H9 (cell line): Measurements from ENCODE around the gene ADARB2. TPM values are rescaled to one million over a fixed set of nuclear protein-coding genes. Genes with fewer than 3 reads are reported as not detected.

ENCODE experiments used
- DNase-seq: peaks from one replicate; pipeline ENCODE4 v3.0.0-alpha.2; 2017
- H2AFZ ChIP-seq: one replicate; pipeline ENCODE4 v1.6.1; 2013; ENCODE audit warnings: mild to moderate bottlenecking, low read length, control low read depth, moderate library complexity
- H2AK5ac ChIP-seq: 2 replicates; pipeline ENCODE4 v1.6.1; 2013; ENCODE audit warnings: low read length, control low read depth, mixed read lengths; ENCODE audit not compliant: insufficient read length
- H2BK120ac ChIP-seq: one replicate; pipeline ENCODE4 v1.6.1; 2013; ENCODE audit warnings: low read depth, mild to moderate bottlenecking, low read length, control low read depth, inconsistent platforms; ENCODE audit not compliant: poor library complexity, severe bottlenecking
- H2BK12ac ChIP-seq: 2 replicates; pipeline ENCODE4 v1.6.1; 2013; ENCODE audit warnings: low read length, control low read depth, mixed read lengths, low read depth; ENCODE audit not compliant: insufficient read length
- H2BK15ac ChIP-seq: 2 replicates; pipeline ENCODE4 v1.6.1; 2013; ENCODE audit warnings: low read depth, low read length, control low read depth
- H2BK20ac ChIP-seq: one replicate; pipeline ENCODE4 v1.6.1; 2013; ENCODE audit warnings: low read depth, mild to moderate bottlenecking, low read length, control low read depth, inconsistent platforms; ENCODE audit not compliant: poor library complexity, severe bottlenecking
- H2BK5ac ChIP-seq: 2 replicates; pipeline ENCODE4 v1.6.1; 2013; ENCODE audit warnings: low read length, control low read depth, mixed read lengths; ENCODE audit not compliant: insufficient read length
- H3K14ac ChIP-seq: 2 replicates; pipeline ENCODE4 v1.6.1; 2013; ENCODE audit warnings: low read length, control low read depth; ENCODE audit not compliant: insufficient read depth
- H3K18ac ChIP-seq: 2 replicates; pipeline ENCODE4 v1.6.1; 2013; ENCODE audit warnings: low read depth, mild to moderate bottlenecking, mixed read lengths, low read length, control low read depth; ENCODE audit not compliant: insufficient read length
- H3K23ac ChIP-seq: 2 replicates; pipeline ENCODE4 v1.6.1; 2013; ENCODE audit warnings: low read length, control low read depth, mixed read lengths, low read depth; ENCODE audit not compliant: insufficient read length
- H3K23me2 ChIP-seq: 2 replicates; pipeline ENCODE4 v1.6.1; 2013; ENCODE audit warnings: low read depth, mild to moderate bottlenecking, mixed read lengths, low read length, control low read depth; ENCODE audit not compliant: insufficient read length, poor library complexity, severe bottlenecking
- H3K27ac ChIP-seq: 2 replicates; pipeline ENCODE4 v1.5.1; 2013; ENCODE audit warnings: low read length, control low read depth, mixed read lengths, low read depth; ENCODE audit not compliant: insufficient read length
- H3K27me3 ChIP-seq: 2 replicates; pipeline ENCODE4 v1.6.1; 2013; ENCODE audit warnings: low read length, control low read depth, inconsistent platforms; ENCODE audit not compliant: insufficient read depth
- H3K4ac ChIP-seq: 2 replicates; pipeline ENCODE4 v1.6.1; 2013; ENCODE audit warnings: low read depth, mild to moderate bottlenecking, control low read depth, inconsistent platforms, low read length, moderate library complexity
- H3K4me1 ChIP-seq: 2 replicates; pipeline ENCODE4 v1.6.1; 2013; ENCODE audit warnings: low read length, control low read depth, inconsistent platforms; ENCODE audit not compliant: insufficient read depth
- H3K4me2 ChIP-seq: 2 replicates; pipeline ENCODE4 v1.6.1; 2013; ENCODE audit warnings: low read length, control low read depth, mixed read lengths; ENCODE audit not compliant: insufficient read length, insufficient read depth
- H3K56ac ChIP-seq: 2 replicates; pipeline ENCODE4 v1.6.1; 2013; ENCODE audit warnings: low read depth, mild to moderate bottlenecking, mixed read lengths, low read length, control low read depth; ENCODE audit not compliant: insufficient read length
- H3K79me1 ChIP-seq: 2 replicates; pipeline ENCODE4 v1.6.1; 2013; ENCODE audit warnings: low read depth, mild to moderate bottlenecking, moderate library complexity, low read length, control low read depth, inconsistent platforms; ENCODE audit not compliant: insufficient read depth, poor library complexity, severe bottlenecking
- H3K79me2 ChIP-seq: 2 replicates; pipeline ENCODE4 v1.6.1; 2013; ENCODE audit warnings: low read length, control low read depth, inconsistent platforms; ENCODE audit not compliant: insufficient read depth
- H3K9ac ChIP-seq: 2 replicates; pipeline ENCODE4 v1.6.1; 2013; ENCODE audit warnings: low read length, control low read depth, mixed read lengths; ENCODE audit not compliant: insufficient read length; ENCODE audit errors: extremely low read depth
- H3K9me3 ChIP-seq: one replicate; pipeline ENCODE4 v1.6.1; 2013; ENCODE audit warnings: low read depth, low read length, inconsistent platforms; ENCODE audit not compliant: control insufficient read depth
- H3T11ph ChIP-seq: one replicate; pipeline ENCODE4 v1.6.1; 2013; ENCODE audit warnings: mild to moderate bottlenecking, low read length, control low read depth, inconsistent platforms
- H4K20me1 ChIP-seq: one replicate; pipeline ENCODE4 v1.6.1; 2013; ENCODE audit not compliant: control insufficient read depth, insufficient read length, insufficient read depth
- H4K5ac ChIP-seq: 2 replicates; pipeline ENCODE4 v1.6.1; 2013; ENCODE audit warnings: low read depth, mild to moderate bottlenecking, mixed read lengths, low read length, control low read depth; ENCODE audit not compliant: insufficient read length
- H4K8ac ChIP-seq: replicated peaks from 2 replicates; pipeline ENCODE4 v1.6.1; 2013; ENCODE audit warnings: low read length, control low read depth, mixed read lengths, low read depth; ENCODE audit not compliant: insufficient read length
- H4K91ac ChIP-seq: 2 replicates; pipeline ENCODE4 v1.6.1; 2013; ENCODE audit warnings: low read depth, mild to moderate bottlenecking, moderate library complexity, mixed read lengths, low read length, control low read depth; ENCODE audit not compliant: insufficient read length
- H3K27ac Mint-ChIP-seq, 3 experiments: 2 replicates in 2 of 3; 3 replicates in 1 of 3; pipeline ENCODE4 v1.8.0; 2020 to 2021; ENCODE audit warnings: mixed read lengths in 3 of 3, mild to moderate bottlenecking in 1 of 3, moderate library complexity in 1 of 3
- H3K27me3 Mint-ChIP-seq: 2 replicates; pipeline ENCODE4 v1.8.0; 2021; ENCODE audit warnings: low read depth, mild to moderate bottlenecking, moderate library complexity, mixed read lengths
- H3K36me3 Mint-ChIP-seq, 3 experiments: 2 replicates in 2 of 3; 3 replicates in 1 of 3; pipeline ENCODE4 v1.8.0; 2020 to 2021; ENCODE audit warnings: low read depth in 3 of 3, mixed read lengths in 3 of 3; ENCODE audit not compliant: insufficient read depth in 1 of 3
- H3K4me1 Mint-ChIP-seq, 2 experiments: 2 replicates each; pipeline ENCODE4 v1.8.0; 2020; ENCODE audit warnings: mixed read lengths in 2 of 2
- H3K4me3 Mint-ChIP-seq, 2 experiments: 2 replicates in 1 of 2; 3 replicates in 1 of 2; pipeline ENCODE4 v1.8.0; 2020 to 2021; ENCODE audit warnings: mild to moderate bottlenecking in 2 of 2, mixed read lengths in 2 of 2, moderate library complexity in 1 of 2
- H3K9me3 Mint-ChIP-seq, 2 experiments: 2 replicates in 1 of 2; 3 replicates in 1 of 2; pipeline ENCODE4 v1.8.0; 2020; ENCODE audit warnings: mild to moderate bottlenecking in 2 of 2, mixed read lengths in 2 of 2, moderate library complexity in 1 of 2
- CTCF ChIP-seq: fragments of 200-600 bp; sonication (generic); conservative IDR thresholded peaks from 3 replicates; pipeline ENCODE4 v1.8.0; 2021; ENCODE audit warnings: antibody characterized with exemption, mild to moderate bottlenecking
- WGBS: extraction: QIAGEN DNeasy Blood & Tissue Kit; methylation state at CpG from one replicate; pipeline ENCODE4 v1.1.7; 2013; ENCODE audit warnings: missing lambda C conversion rate, low lambda C conversion rate, mixed read lengths; ENCODE audit not compliant: insufficient read length; ENCODE audit errors: extremely low coverage; 5-methylcytosine and 5-hydroxymethylcytosine counted together
- total RNA-seq: library from RNA; stranded (reverse); gene quantifications from 2 replicates; pipeline ENCODE4 v1.2.1, GENCODE V29; 2021

Gene ADARB2
- total RNA-seq, 1 experiment from 2014 or later: 0.87 TPM

DNA sequence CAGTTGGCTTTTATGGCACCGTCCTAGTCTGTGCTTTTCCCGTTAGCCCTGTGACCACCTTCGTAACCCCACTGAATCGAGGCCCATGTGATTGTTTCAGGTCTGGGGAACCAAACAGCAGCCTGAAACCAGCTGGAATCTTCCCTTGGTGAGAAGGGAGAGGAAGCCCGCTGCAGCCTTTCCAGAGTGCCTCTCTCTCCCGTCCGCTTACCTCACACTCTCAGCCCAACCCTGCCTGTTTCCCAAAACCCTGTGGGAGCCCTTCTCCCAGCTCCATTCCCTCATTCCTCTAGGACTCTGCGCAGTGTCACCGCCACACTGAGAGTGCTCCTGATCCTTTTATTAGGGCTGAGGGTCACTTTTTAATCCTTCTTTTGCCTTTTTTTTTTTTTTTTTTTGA lies 541.5 kb downstream of the ADARB2 start:
- Histone ChIP-seq H3K4me1 (peaks cover 9% of the 10 kb centered on the region; the same call in 1 of the 2 replicates), H3K4me2 (no peak overlapping the region), H4K91ac (no peak overlapping the region), H3K56ac (no peak overlapping the region), H2BK120ac (no peak overlapping the region), H3K79me2 (no peaks in the 10 kb centered on the region), H2BK20ac (no peak overlapping the region), H3K23me2 (no peaks in the 10 kb centered on the region), H3K27me3 (no peaks in the 10 kb centered on the region), H4K8ac (no peak overlapping the region), H3K4ac (no peak overlapping the region), H3K27ac (no peak overlapping the region), H3K9me3 (no peaks in the 10 kb centered on the region), H3T11ph (no peak overlapping the region), H4K20me1 (no peaks in the 10 kb centered on the region), H3K79me1 (no peaks in the 10 kb centered on the region), H2BK12ac (no peak overlapping the region), H3K14ac (peak overlapping the region; percentile 2; the same call in 1 of the 2 replicates), H2AFZ (no peak overlapping the region), H3K18ac (no peak overlapping the region), H2AK5ac (no peak overlapping the region), H2BK15ac (no peak overlapping the region), H4K5ac (no peak overlapping the region), H3K9ac (no peak overlapping the region), H3K23ac (no peak overlapping the region), H2BK5ac (no peak overlapping the region)
- H3K27ac Mint-ChIP-seq: no peak overlapping the region
- no peak overlapping the region for H3K4me3 Mint-ChIP-seq
- no peak for TF ChIP-seq CTCF
- DNase-seq: peak; percentile 50
- no CpG with 5 or more reads among the region's 9 CpGs for WGBS
- H3K4me1 Mint-ChIP-seq: peaks cover 35 to 47% of the 10 kb centered on the region in 2 experiments
- peaks cover 6% of the 10 kb centered on the region for H3K27me3 Mint-ChIP-seq
- no peaks in the 10 kb centered on the region for H3K9me3 Mint-ChIP-seq
- no peaks in the 10 kb centered on the region for H3K36me3 Mint-ChIP-seq
